ENCODE data around the gene PRSS27.

- no peak for TF ChIP-seq PRDM10 (tag by site-specific recombination; IDR thresholded peaks at IDR 0.05)
- TF ChIP-seq YY1 (tag by site-specific recombination; IDR thresholded peaks at IDR 0.05): no peak
- TF ChIP-seq CTCF (tag by site-specific recombination; IDR thresholded peaks at IDR 0.05): no peak
- no peak for TF ChIP-seq ZNF423 (tag by site-specific recombination; IDR thresholded peaks at IDR 0.05)
- TF ChIP-seq KLF1 (tag by site-specific recombination; IDR thresholded peaks at IDR 0.05): no peak
- no peak for TF ChIP-seq ZNF654 (tag by site-specific recombination; IDR thresholded peaks at IDR 0.05; ENCODE audit: low read depth)
- TF ChIP-seq ZSCAN5A (tag by site-specific recombination; IDR thresholded peaks at IDR 0.05): no peak
- TF ChIP-seq ZNF133 (tag by site-specific recombination; IDR thresholded peaks at IDR 0.05): no peak
These were observed 15.7 kb downstream of the PRSS27 start for GRCh38 chr16:2704166-2704982.
